ENCODE data around the gene C1GALT1.

Gene C1GALT1

DNA sequence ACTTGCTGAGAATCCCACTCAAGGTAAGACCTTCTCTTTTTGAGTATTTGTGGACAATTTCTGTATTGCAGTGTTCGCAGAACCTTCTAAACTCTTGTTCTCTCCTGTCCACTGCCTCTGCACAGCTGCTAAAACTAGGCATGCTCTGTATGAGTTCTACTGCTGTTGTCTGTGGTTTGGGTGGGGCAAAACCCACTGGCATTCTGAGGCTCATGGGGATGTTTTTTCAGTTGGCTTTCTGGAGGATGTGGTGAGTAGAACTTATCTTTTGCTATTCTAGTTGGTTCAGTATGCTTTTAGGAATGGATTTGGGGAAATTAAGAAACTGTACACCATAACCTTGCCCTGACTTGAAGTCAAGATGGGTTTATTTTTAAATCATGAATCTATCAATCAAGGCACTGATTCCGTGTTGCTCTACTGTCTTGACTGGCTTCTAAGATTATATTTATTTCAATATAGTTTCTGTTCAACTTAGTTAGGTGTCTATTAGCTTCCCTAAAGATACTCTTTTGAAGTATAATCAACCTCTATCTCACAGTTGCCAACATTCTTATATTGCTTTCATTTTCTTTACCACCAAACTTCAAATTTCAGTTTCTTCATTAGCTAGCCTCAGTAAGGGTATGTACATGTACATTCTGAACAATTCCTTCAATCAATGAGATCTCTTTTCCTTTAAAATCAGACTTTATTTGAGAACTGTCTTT is 25.0 kb upstream of the C1GALT1 start:
- H3K4me3 ChIP-seq (ENCODE audit: low read depth, low read length), result peak overlapping the region; percentile 25
- DNase-seq (ENCODE audit: low read depth), result peak; percentile 91
- TF ChIP-seq, protein P1, sequence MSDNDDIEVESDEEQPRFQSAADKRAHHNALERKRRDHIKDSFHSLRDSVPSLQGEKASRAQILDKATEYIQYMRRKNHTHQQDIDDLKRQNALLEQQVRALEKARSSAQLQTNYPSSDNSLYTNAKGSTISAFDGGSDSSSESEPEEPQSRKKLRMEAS (IDR thresholded peaks at IDR 0.05; ENCODE audit: low read depth, low read length), result peak; percentile 58; the same call in 1 of the 2 replicates
- TF ChIP-seq, protein P2, sequence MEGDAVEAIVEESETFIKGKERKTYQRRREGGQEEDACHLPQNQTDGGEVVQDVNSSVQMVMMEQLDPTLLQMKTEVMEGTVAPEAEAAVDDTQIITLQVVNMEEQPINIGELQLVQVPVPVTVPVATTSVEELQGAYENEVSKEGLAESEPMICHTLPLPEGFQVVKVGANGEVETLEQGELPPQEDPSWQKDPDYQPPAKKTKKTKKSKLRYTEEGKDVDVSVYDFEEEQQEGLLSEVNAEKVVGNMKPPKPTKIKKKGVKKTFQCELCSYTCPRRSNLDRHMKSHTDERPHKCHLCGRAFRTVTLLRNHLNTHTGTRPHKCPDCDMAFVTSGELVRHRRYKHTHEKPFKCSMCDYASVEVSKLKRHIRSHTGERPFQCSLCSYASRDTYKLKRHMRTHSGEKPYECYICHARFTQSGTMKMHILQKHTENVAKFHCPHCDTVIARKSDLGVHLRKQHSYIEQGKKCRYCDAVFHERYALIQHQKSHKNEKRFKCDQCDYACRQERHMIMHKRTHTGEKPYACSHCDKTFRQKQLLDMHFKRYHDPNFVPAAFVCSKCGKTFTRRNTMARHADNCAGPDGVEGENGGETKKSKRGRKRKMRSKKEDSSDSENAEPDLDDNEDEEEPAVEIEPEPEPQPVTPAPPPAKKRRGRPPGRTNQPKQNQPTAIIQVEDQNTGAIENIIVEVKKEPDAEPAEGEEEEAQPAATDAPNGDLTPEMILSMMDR (IDR thresholded peaks at IDR 0.05; ENCODE audit: low read depth, low read length), result no peak
- peak; percentile 75 for TF ChIP-seq MYC (IDR thresholded peaks at IDR 0.05; ENCODE audit: low read depth, low read length)

DNA sequence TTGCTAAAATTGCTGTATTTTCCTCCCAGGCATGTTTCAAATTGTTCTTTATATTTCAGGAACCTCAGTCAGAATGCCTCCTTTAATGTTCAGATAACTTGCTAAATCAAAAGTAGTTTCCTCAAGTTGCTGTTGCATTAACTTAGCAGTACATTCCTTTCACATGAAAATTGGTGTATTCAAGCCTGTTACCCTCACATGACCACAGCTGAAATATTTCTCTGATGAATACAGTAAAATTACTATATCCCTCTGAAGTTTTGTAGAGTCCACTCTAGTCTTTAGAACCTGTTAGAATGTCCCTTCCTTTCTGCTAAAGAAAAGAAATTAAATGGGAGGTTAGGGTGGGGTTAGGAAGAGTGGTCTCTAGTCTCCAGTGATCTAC is 24.5 kb upstream of the C1GALT1 start:
- no peak for DNase-seq (ENCODE audit: low read depth)
- H3K4me3 ChIP-seq (ENCODE audit: low read depth, low read length), result peak overlapping the region; percentile 25
- no peak for TF ChIP-seq POLR2A (IDR thresholded peaks at IDR 0.05; ENCODE audit: extremely low read depth, insufficient read length)
- no peak for TF ChIP-seq MYC (IDR thresholded peaks at IDR 0.05; ENCODE audit: low read depth, low read length)
- TF ChIP-seq, protein P1 (IDR thresholded peaks at IDR 0.05; ENCODE audit: low read depth, low read length), result no peak
- TF ChIP-seq, protein P2 (IDR thresholded peaks at IDR 0.05; ENCODE audit: low read depth, low read length), result no peak

DNA sequence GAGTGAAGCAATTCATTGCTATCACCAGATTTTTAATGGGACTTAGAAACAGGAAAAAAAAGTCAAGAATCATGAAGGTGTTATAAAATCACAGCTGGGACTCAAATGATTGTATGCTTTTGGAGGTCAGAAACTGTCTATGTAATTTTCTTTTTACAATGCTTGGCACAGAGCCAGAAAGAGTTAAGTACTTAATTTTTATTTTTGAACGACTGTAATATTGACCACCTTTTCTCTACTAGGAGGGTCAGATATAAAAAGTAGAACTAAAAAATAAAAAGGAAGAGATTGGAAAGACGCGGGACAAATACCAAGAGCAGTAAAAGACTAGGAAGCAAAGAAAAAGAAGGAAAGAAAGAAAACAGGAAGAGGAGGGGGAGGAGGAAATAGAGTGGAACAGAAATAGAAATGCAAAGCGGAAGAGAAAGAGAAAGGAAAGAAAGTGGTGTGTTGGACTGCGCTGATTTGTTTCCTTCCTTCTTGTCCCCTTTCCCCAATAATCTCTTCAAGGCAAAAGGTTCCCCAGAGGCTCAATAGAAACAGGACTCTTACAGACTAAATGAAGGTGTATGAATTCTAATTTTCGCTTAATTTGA is 23.2 kb upstream of the C1GALT1 start:
- TF ChIP-seq, protein P1 (IDR thresholded peaks at IDR 0.05; ENCODE audit: low read depth, low read length), result no peak
- TF ChIP-seq POLR2A (IDR thresholded peaks at IDR 0.05; ENCODE audit: extremely low read depth, insufficient read length), result no peak
- TF ChIP-seq MYC (IDR thresholded peaks at IDR 0.05; ENCODE audit: low read depth, low read length), result no peak
- TF ChIP-seq, protein P2 (IDR thresholded peaks at IDR 0.05; ENCODE audit: low read depth, low read length), result no peak
- DNase-seq (ENCODE audit: low read depth), result no peak
- no peak overlapping the region for H3K4me3 ChIP-seq (ENCODE audit: low read depth, low read length)

DNA sequence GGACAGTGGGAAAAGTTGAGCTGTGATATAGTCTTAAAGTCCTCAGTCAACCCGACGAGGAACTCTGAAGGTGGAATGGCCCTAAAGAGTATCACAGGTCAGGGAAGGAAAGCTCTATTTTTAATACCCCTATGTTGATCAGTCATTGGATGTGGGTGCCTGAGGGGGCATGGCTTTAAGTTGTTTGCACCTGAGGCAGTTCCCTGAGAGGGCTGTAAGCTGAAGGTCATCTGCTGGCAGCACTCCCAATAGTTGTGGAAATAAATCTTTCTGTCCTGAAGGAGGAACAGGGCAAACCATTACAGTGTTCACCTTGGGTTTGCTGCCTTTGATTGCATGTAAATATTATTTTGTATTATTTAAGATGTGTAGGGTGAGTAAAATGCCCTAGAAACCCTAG is 17.8 kb upstream of the C1GALT1 start:
- TF ChIP-seq MYC (IDR thresholded peaks at IDR 0.05; ENCODE audit: low read depth, low read length) (no peak), POLR2A (IDR thresholded peaks at IDR 0.05; ENCODE audit: extremely low read depth, insufficient read length) (no peak)
- TF ChIP-seq, protein P1 (IDR thresholded peaks at IDR 0.05; ENCODE audit: low read depth, low read length), result no peak
- TF ChIP-seq, protein P2 (IDR thresholded peaks at IDR 0.05; ENCODE audit: low read depth, low read length), result no peak
- no peak for DNase-seq (ENCODE audit: low read depth)
- no peak overlapping the region for H3K4me3 ChIP-seq (ENCODE audit: low read depth, low read length)

DNA sequence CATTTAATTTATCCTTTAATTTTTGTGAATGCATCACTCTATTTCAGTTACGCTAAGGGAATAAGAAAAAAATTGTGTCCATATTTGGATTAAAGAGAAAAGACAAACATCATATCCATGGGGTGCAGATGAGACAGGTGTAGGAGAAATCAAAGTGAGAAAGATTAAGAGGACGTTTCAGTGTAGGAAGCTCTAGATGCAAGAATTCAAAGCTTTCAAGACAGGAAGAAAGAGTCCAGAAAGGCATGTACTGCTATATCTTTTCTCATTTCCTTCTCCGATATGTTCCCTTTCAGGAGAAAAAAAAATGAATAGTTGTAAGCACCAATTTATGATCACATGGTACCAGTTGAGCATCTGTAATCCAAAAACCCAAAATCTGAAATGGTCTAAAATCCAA is 17.0 kb upstream of the C1GALT1 start:
- TF ChIP-seq, protein P2 (IDR thresholded peaks at IDR 0.05; ENCODE audit: low read depth, low read length), result no peak
- TF ChIP-seq, protein P1 (IDR thresholded peaks at IDR 0.05; ENCODE audit: low read depth, low read length), result no peak
- TF ChIP-seq MYC (IDR thresholded peaks at IDR 0.05; ENCODE audit: low read depth, low read length) (no peak), POLR2A (IDR thresholded peaks at IDR 0.05; ENCODE audit: extremely low read depth, insufficient read length) (no peak)
- DNase-seq (ENCODE audit: low read depth), result no peak
- H3K4me3 ChIP-seq (ENCODE audit: low read depth, low read length), result no peak overlapping the region

Data from NB4 (cell line).